Measurements from ENCODE around the gene ASB5. TPM values are rescaled to one million over a fixed set of nuclear protein-coding genes. Genes with fewer than 3 reads are reported as not detected.

ASB5 gene
- total and polyA plus RNA-seq, 2 of the 8 experiments (the other 6 are each of a cell fraction or from before 2014, with no cell fraction given) = 0.02 TPM; not detected in 1

DNA sequence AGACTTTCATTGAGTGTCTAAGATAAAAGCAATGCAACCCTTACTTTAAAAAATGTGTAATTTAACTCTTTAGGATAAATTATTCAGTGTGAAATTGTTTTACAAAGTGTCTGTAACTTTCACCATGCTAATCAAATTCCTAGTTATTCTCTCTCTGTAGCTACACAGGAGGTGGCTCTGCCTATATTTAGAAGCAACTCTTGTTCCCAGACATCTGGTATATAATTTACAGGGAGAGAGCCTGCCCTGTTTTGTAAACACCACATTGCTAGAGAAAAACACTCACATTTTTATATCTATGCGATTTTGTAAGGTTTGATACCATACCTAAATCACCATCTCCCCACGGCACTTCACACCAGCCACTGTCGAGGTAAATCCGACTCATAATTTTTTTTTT is 38.2 kb downstream of the ASB5 start:
- Histone ChIP-seq H3K9me3 (ENCODE audit: insufficient read depth in 2 of 2, low read depth in 1 of 2, low read length in 1 of 2) (no peaks in the 10 kb centered on the region), H2AK5ac (ENCODE audit: low read depth, low read length) (no peak overlapping the region), H3K36me3 (ENCODE audit: control insufficient read depth in 2 of 4, insufficient read depth in 4 of 4, low read length in 3 of 4) (no peaks in the 10 kb centered on the region), H4K91ac (replicated peaks; ENCODE audit: insufficient read length, low read length) (no peak overlapping the region), H3K27ac (ENCODE audit: low read depth, low read length) (no peak overlapping the region), H3K27me3 (replicated peaks in 1 of 4; ENCODE audit: control insufficient read depth in 3 of 4, extremely low read depth in 1 of 4, insufficient read depth in 3 of 4, low read length in 3 of 4) (no peaks in the 10 kb centered on the region), H4K8ac (ENCODE audit: extremely low read depth, insufficient read depth, low read length) (no peak overlapping the region), H3K14ac (ENCODE audit: insufficient read length) (no peak overlapping the region), H3K79me1 (ENCODE audit: low read depth, low read length) (no peaks in the 10 kb centered on the region), H3K4me2 (ENCODE audit: insufficient read depth in 1 of 2, low read depth in 2 of 2, low read length in 2 of 2) (no peak overlapping the region), H2BK20ac (ENCODE audit: low read length) (no peak overlapping the region), H3K4ac (replicated peaks; ENCODE audit: insufficient read length, low read depth, low read length) (no peak overlapping the region), H3K56ac (replicated peaks; ENCODE audit: insufficient read length, low read depth, low read length) (no peak overlapping the region), H2BK12ac (ENCODE audit: low read depth, low read length) (no peak overlapping the region), H3K23me2 (ENCODE audit: low read depth, low read length) (no peaks in the 10 kb centered on the region), H4K5ac (ENCODE audit: insufficient read length, low read depth, low read length) (no peak overlapping the region), H3K79me2 (ENCODE audit: control insufficient read depth in 1 of 2, insufficient read depth in 2 of 2, low read length in 2 of 2) (no peaks in the 10 kb centered on the region), H3K9ac (replicated peaks in 1 of 4; ENCODE audit: extremely low read depth in 1 of 4, low read depth in 3 of 4, low read length in 3 of 4) (no peak overlapping the region), H2BK120ac (replicated peaks; ENCODE audit: low read depth, low read length) (no peak overlapping the region), H3K18ac (ENCODE audit: extremely low read depth, low read length) (no peak overlapping the region), H3K4me1 (replicated peaks in 1 of 4; ENCODE audit: control insufficient read depth in 3 of 4, insufficient read depth in 4 of 4, low read length in 3 of 4) (peaks cover 0 to 2% (median 0%) of the 10 kb centered on the region in 4 experiments; a peak in 1 of 7 replicates), H3K23ac (ENCODE audit: insufficient read length) (no peak overlapping the region), H2AFZ (ENCODE audit: low read length) (no peak overlapping the region), H2BK15ac (ENCODE audit: low read length) (no peak overlapping the region), H3K4me3 (ENCODE audit: extremely low read depth in 1 of 4, insufficient read depth in 2 of 4, low read depth in 3 of 4, low read length in 4 of 4) (no peak overlapping the region), H2BK5ac (ENCODE audit: low read depth, low read length) (no peak overlapping the region), H4K20me1 (replicated peaks in 1 of 2; ENCODE audit: control insufficient read depth in 1 of 2, insufficient read depth in 2 of 2, low read length in 2 of 2) (no peaks in the 10 kb centered on the region)
- ChIA-PET POLR2A (ENCODE audit: partially characterized antibody) (no interaction called here), CTCF (ENCODE audit: partially characterized antibody) (no interaction called here)
- DNase-seq (ENCODE audit: low read depth in 1 of 2, low spot score in 2 of 2) = no peak
- WGBS, 2 experiments (ENCODE audit: extremely low coverage in 1 of 2, insufficient coverage in 1 of 2, insufficient read length in 1 of 2, insufficient replicate concordance in 2 of 2, low coverage in 1 of 2, low lambda C conversion rate in 2 of 2, missing lambda C conversion rate in 1 of 2) = 95% methylated on average over 4 of the region's 4 CpGs; no CpG with 5 or more reads in 1 of the 2 experiments
- FAIRE-seq = no peak
- TF ChIP-seq CBX8 (IDR thresholded peaks at IDR 0.05; ENCODE audit: borderline replicate concordance, low read depth, low read length) (no peak), NANOG (IDR thresholded peaks at IDR 0.05; ENCODE audit: insufficient read depth, low read depth, low read length, poor library complexity, severe bottlenecking) (no peak), CBX5 (IDR thresholded peaks at IDR 0.05; ENCODE audit: low read depth, low read length) (no peak), NRF1 (IDR thresholded peaks at IDR 0.05; ENCODE audit: low read depth, low read length) (no peak), YY1 (IDR thresholded peaks at IDR 0.05; ENCODE audit: low read depth, low read length) (no peak), SIRT6 (IDR thresholded peaks at IDR 0.05; ENCODE audit: low read length) (no peak), EGR1 (IDR thresholded peaks at IDR 0.05; ENCODE audit: borderline replicate concordance, low read depth, low read length) (no peak), RFX5 (IDR thresholded peaks at IDR 0.05; ENCODE audit: borderline replicate concordance, low read depth, low read length) (no peak), JUND (IDR thresholded peaks at IDR 0.05; ENCODE audit: low read length) (no peak), EP300 (IDR thresholded peaks at IDR 0.05; ENCODE audit: borderline replicate concordance in 1 of 2, low read depth in 2 of 2, low read length in 2 of 2) (no peak), CHD2 (IDR thresholded peaks at IDR 0.05; ENCODE audit: low read length) (no peak), SP2 (IDR thresholded peaks at IDR 0.05; ENCODE audit: low read length) (no peak), JUN (IDR thresholded peaks at IDR 0.05; ENCODE audit: low read depth, low read length) (no peak), FOSL1 (IDR thresholded peaks at IDR 0.05; ENCODE audit: insufficient read depth, low read depth, low read length) (no peak)
- TF ChIP-seq, protein P1, sequence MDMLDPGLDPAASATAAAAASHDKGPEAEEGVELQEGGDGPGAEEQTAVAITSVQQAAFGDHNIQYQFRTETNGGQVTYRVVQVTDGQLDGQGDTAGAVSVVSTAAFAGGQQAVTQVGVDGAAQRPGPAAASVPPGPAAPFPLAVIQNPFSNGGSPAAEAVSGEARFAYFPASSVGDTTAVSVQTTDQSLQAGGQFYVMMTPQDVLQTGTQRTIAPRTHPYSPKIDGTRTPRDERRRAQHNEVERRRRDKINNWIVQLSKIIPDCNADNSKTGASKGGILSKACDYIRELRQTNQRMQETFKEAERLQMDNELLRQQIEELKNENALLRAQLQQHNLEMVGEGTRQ (IDR thresholded peaks at IDR 0.05; ENCODE audit: low read length) = no peak

All from H1 (cell line).